D721Med (cell line): Measurements from ENCODE around the gene SCFD2.
A peak's percentile ranks its signal among the peaks of the same experiment; 100 is the strongest.

Source experiments
- DNase-seq: peaks from one replicate; pipeline ENCODE4 v3.0.0; 2011; ENCODE audit warnings: low spot score; ENCODE audit not compliant: insufficient read length
- FAIRE-seq: peaks from 2 replicates; lab custom pipeline; 2011; peaks lifted over from hg19 to GRCh38; lab: Jason Lieb, UNC
- TF ChIP-seq, protein P1 (sequence below): IDR thresholded peaks from 2 replicates; pipeline ENCODE4 v1.5.1; 2012; ENCODE audit warnings: mild to moderate bottlenecking, control low read depth; ENCODE audit not compliant: insufficient read depth; ENCODE audit errors: missing control alignments

The SCFD2 gene

DNA sequence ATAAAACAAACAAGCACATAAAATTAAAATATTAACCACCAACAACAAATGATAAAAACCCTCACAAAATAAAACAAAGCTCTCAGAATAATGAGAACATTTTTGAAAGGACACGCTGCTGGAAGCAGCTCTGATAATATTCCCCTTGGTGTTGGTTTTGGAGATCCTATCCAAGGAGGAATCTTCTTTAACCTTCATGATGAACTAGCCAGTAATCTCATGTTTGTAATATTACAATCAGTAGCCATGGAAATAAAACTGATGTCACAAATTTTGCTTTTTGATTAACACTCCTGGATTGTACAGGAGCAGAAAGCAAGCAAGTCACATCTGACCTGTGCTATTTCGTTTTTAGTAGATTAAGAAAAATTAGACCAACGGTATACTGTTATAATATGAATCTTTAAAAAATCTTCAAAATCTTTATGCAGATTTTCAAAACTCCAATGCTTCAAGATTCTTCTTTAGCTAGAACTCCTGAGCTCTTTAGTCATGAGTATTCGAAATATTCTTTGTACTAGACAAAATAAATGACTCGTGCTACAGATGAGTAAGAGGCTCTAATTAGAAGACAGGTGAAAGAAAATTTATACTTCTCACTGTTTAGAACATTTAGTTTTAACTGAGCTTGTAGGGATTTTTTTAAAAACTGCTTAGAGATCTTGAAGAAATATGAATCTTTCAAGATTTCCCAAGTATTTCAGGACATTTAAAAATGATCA lies 349.6 kb downstream of the SCFD2 start:
- no peak for DNase-seq
- TF ChIP-seq, protein P1, sequence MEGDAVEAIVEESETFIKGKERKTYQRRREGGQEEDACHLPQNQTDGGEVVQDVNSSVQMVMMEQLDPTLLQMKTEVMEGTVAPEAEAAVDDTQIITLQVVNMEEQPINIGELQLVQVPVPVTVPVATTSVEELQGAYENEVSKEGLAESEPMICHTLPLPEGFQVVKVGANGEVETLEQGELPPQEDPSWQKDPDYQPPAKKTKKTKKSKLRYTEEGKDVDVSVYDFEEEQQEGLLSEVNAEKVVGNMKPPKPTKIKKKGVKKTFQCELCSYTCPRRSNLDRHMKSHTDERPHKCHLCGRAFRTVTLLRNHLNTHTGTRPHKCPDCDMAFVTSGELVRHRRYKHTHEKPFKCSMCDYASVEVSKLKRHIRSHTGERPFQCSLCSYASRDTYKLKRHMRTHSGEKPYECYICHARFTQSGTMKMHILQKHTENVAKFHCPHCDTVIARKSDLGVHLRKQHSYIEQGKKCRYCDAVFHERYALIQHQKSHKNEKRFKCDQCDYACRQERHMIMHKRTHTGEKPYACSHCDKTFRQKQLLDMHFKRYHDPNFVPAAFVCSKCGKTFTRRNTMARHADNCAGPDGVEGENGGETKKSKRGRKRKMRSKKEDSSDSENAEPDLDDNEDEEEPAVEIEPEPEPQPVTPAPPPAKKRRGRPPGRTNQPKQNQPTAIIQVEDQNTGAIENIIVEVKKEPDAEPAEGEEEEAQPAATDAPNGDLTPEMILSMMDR, result no peak
- FAIRE-seq, result no peak

DNA sequence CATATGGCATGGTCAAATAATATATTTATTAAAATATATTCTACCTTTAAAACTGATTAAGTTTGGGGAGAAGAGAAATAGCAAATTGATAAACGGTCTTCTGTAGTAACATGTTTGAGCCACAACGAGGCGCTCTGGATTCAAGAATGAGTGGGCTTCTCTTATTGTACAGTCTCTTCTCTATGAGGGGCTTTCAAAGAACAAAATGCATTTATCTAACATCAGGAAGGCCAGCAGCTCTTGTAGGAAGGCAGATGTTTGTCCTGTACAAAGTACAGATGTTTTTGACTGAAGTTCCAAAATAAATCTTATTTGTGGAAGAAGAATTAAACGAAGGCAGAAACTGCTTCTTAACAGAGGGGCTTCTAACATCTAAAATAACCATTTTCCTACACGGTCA lies 350.2 kb downstream of the SCFD2 start:
- FAIRE-seq (peak; percentile 48), DNase-seq (no peak)
- TF ChIP-seq, protein P1, result peak; percentile 87

DNA sequence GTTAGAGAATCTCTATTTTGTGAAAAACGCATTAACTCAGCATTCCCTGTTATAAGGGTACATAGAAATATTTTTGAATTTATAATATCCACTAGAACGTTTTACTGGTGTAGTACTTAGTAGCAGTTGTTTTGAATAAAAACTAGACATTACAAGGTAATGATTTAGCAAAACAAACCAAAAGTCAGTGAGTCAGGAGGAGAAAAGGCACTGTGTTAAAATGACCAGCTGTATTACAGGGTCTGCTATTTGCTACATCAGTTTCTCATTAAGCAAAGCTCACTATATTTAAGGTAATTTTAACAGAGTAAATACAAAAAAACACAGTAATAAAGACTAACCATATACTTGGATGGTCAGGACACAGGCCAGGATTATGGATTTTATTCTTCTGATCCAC lies 351.0 kb downstream of the SCFD2 start:
- DNase-seq (no peak), FAIRE-seq (no peak)

DNA sequence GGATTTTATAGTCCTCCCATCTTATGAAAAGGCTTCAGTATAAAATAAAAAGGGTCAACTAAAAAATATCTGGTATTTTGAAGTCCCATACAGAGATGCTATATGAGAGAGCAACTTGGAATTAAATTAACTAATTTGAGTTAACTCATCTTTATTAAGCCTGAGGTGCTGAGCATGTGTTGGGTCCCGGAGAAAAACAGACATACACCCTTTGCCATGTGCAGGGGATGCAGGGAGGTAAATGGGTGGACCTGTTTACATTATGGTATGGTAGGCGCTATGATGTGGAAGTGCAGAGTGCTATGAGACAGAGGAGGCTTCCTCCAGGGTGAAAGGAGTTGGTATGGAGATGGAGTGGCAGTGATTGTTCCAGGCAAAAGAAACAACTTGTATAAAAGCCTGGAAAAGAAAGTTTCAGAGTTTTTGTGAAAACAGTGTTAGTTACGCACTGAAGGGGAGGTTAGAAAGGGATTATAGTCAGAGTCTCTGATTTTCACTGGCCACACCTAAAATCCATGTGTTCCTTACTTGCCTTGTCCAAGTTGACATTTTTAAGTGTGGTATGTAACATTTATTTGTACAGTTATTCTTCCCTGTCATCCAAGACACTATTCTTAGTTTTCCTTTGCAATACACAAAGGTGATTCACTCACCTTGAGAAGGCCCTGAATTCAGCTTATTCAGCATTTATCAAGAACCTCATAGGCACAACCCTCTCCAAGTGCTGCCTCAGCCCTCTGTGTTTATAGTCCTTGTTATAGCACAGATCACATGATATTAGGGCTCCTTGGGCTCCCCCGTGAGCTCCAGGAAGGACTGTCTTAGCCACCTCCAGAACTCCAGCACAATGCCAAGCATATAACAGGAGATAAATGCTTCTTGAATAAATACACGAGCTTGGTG lies 351.7 kb downstream of the SCFD2 start:
- TF ChIP-seq, protein P1, result no peak
- FAIRE-seq (no peak), DNase-seq (no peak)

More for the DNA sequence above, 351.0 kb downstream of the SCFD2 start:
- TF ChIP-seq, protein P1, result no peak

DNA sequence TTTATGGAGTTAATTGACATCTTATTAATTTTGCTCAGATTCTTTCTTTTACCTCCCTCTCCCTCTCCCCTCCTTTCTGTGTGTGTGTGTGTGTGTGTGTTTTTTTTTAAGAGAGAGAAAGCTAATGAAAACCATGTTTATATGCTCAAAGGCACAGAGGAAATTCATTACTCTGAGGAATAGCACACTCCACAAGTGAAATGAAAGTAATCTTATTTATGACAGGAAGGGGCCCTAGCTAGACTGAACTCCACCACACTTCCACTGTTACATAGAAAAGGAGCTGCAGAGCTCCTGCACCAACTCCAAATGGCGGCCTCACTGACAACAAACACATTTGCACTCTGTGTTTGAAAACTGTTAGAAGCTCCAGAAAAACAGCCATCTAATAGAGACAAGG lies 353.1 kb downstream of the SCFD2 start:
- FAIRE-seq, result no peak
- TF ChIP-seq, protein P1, result no peak
- DNase-seq, result no peak

DNA sequence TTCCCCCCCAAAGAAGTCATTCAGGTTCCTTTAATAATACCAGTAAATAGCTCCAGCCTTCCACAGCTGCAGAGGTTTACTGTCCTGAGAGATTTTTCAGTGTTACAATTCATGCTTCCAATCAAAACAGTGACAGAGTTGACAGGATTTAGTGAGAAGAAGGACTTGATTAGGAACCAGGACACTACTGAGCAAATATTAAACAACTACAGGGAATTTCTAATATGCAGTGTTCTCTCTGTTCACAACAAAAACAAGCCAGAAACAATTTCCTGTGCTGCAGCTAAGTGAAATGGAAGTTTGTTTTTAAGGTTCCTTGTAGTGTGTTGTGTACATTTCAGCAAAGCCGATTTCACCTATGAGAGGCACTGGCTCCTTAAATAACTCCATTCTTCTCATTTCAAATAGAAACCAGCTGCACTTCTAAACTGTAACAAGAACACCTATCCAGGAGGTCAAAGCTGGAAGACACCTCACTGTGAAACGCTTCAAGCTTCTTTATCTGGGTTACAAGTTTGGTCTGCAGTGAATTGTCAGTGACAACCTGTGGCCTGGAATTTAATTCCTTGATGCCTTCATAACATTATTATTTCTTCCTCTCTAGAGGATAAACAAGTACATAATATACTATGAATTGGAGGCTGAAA lies 354.5 kb downstream of the SCFD2 start:
- DNase-seq, result no peak
- no peak for FAIRE-seq
- TF ChIP-seq, protein P1, result no peak
